HG02763 (cell line): Measurements from ENCODE around the gene RUVBL1.
"Not testable (repeated sequence)": the region's sequence is repeated elsewhere in the genome, so short reads cannot be mapped to it uniquely, and the experiment has no call there.

Source experiments
- ATAC-seq: cut with Tn5 transposase; IDR thresholded peaks from one replicate; pipeline ENCODE4 v1.9.1; 2021; ENCODE audit warnings: mild to moderate bottlenecking, moderate library complexity; ENCODE audit not compliant: unreplicated experiment

Gene RUVBL1

DNA sequence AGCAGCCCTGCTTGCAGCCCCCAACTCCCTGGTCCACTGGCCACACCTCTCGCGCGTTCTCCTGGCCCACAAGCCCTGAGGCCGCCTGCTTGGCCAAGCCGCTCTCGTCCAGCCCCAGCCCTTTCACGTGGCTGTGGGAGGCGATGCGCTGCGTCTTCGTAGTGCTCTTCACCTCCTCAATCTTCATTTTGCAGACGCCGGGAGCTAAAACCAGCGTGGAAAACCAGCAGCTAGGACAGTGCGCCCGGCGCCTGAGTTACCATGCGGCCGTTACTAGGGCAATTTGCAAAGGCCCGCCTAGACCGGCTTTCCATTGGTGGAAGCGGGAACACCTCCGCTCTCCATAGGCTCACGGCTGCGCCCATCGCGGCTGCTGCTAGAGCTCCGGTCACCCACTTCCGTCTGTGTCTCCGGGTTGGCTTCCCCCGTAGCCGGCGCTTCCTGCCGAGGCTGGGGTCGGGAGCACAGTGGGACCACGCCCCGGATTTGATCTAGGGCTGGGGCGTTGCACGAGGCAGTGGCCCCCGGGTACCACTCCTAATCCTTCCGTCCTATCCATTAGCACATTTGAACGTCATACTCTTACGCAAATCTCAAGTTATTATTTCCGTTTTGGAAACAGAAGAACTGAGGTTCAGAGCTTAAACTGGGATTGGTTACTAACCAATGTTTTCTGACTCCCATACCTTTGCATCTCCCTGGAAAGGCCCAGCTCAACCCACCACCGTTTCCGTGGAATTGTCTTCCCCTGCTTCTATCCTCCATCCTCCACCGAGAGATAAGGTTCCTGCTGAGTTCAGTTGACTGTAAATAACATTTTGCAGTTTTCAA, at the start of gene RUVBL1:
RUVBL1 (minus strand) TSS at position 275 of the 831 bp plus-strand sequence; CDS start at position 187, 88 bp downstream.
- ATAC-seq, result peak; percentile 97

DNA sequence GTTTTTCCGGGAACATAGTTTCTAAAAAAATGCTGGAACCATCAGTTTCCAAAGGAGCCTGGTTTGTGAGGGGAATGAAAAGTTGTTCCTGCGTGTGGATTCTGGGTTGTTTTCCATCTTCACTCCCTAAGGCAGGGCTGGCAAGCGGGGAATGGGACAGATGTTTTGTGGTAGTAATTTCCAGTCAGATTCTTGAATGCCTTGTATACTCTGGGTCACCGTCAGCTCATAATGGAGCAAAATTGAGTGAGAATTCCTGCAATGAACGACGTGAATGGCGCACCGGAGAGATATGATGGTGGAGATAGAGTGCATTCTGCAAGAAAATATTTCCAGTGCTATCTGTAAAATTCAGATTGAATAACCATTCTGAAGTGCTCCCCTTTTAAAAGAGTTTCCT, 49.6 kb upstream of the RUVBL1 start:
- ATAC-seq, result no peak

DNA sequence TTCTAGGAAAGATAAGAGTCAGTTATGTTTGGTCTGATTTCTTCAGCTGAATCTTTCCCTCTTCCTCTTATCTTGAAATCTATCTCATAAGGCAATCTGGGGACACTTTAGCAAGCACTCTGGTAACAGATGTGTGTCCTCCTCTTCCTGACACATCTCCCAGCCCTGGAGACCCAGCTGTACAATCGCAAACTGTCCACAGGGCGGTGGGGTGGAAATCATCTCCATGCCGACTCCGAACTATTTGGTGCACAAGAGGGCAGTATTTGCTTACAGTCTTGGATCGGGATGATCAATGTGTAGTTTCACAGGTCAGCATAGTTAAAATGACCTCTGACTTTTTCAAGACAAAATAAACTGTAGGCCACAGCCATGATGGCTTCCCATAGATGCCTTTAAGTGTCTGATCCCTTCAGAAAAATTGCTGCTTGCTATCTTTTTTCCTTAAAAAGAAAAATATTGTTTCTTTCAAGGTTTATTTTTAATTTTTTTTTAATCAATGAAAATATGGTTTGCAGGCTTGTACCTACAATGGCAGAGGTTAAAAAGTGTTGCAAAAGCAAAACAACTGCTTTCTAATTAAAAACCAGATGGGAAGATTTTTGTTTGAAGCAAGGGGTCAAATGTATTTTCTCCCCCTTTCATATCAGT, 47.4 kb upstream of the RUVBL1 start:
- no peak for ATAC-seq

DNA sequence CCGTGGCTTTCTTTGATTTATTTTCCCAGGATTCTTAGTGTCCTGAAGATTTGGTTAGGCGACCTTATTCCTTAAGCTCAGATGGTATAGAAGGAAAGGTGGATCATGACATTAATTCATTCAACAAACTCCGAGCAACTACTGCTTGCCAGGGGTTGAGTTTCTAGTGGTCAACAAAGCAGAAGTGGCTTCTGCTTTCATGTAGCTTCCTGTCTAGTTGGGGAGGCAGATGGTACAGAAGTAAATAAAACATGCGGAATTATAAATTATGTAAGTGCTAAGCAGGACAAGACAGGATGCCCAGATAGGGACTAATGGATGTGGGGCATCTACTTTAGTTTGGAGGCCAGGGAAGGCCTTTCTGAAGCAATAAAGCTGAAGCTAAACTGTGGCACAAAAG, 45.2 kb upstream of the RUVBL1 start:
- no peak for ATAC-seq

DNA sequence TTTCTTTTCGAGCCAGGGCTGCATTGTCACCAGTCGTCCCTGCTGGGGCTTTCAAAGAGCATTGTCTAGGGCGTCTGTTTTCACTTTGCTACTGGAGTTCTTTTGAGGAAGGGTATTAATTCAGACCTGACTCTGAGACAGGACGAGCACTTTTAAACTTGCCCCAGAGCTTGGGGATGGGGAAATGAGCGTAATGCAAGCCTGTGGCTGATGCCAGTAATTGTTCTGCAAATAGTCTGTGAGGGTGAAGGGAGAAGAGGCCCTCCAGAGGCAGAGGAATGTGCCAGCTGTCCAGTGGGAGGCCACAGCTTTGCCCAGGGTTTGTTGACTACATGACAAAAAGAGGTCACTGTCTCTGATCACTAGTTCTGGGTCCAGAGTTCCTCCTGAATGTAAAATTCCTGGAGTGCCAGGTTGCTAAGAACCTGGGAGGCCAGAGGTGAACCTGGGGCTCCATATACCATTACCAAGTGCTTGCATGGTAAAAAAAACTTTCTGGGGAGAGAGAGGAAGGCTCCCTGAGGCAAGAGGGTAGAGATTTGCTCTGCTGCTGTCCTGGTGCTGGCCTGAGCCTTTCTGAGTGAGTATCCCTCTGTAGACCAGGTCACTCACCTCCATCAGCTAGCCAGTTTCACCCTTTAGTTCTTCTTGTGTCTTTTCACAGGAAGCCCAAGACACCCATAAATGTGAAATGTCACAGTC, 44.5 kb upstream of the RUVBL1 start:
- no peak for ATAC-seq

DNA sequence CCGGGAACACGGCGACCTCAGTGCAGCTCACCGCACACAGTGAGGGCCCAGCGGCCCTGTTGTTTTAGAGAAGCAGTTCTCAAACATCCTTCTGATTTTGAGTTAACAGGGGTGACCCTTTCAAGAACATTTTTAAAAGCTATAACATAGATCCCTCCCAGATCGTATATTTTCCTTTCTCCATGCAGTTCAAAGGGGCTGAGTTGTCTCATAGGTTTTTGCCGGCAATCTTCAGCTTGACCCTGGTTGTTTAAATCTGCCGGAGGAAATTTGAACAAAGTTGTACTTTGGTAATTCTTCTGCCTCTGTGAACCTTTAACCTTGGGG, 44.0 kb upstream of the RUVBL1 start:
- ATAC-seq, result no peak

DNA sequence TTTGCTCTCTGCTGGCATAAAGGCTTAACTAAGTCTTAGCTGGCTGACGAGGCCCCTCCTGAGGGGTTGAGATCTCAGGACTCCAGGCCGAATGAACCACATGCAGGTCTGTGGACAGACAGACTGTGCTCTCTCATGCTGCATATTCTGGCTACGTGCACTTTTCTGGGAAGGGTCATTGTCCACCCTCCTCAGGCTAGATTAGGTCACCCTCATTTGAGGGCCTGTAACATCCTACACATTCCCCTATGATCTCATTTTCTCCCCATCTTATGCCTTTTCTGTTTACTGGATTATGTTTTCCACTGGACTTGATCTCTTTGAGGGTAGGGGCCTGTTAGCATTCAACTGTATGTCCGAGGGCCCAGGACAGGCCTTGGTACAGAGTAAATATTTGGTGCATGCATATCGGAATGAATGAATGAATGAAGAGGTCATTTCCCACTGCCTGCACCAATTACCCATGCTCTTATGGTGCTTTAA, 43.4 kb upstream of the RUVBL1 start:
- no peak for ATAC-seq

DNA sequence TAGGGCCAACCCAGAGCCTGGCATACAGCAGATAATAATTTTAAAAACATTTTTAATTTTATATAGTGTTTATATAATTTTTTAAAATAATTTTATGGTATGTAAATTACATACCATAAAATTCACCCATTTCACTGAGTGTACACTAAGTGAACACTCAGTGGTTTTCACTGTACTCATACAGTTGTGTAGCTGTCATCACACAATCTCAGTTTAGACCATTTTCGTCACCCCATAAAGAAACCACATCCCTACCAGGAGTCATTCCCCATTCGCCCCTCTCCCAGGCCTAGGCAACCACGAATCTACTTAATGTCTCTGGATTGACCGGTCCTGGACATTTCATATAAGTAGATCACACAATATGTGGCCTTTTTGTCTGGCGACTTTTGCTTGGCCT, 39.8 kb upstream of the RUVBL1 start:
- no peak for ATAC-seq

DNA sequence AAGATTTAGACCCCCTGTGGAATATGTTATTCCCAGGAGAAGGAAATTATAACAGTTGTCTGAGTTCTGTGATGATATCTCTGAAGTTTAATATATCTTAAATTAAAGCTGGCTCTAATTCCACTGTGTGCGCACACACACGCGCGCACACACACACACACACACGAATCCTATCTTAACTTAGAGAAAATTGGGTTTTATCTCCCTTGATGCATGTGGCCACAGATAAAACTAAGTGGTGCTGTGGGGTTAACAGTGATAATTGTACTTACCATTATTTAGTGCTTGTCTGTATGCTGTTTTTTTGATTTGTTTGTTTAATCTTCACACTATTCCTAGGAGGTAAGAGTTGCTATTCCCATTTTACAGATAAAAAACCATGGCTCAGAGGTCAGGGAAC, 37.0 kb upstream of the RUVBL1 start:
- ATAC-seq, result no peak

DNA sequence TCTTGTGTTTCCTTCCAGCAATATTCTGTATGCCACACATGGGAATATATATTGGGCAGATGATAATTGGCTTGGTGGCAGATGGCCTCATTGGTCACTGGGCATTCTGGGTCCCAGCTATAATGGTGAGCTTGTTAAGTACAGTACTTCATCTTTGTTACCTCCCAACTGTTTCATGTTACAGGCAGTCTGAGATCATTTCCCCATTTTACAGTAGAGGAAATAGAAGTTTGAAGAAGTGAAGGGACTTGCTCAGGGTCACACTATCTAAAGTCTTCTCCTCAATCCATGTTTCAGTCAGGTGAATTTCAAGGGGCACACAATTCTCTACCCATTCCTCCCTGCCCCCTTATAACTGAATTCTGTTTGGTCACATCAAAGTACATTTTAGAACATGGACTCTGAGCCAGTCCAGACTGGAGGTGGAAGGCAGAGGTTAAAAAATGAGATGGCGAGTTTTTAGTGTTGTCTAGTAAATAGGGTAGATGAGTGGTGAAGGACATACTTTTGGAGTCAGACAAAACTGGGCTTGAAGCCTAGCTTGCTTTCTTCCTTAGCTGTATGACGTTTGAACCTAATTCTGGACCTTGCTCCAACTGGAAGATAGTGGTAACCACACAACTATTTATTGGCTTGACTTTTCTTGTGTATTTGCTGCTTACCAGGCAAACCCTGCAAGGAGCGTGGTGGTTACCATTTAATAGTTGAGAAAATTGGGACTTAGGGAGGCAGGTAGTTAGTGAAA, 32.2 kb upstream of the RUVBL1 start:
- no peak for ATAC-seq

DNA sequence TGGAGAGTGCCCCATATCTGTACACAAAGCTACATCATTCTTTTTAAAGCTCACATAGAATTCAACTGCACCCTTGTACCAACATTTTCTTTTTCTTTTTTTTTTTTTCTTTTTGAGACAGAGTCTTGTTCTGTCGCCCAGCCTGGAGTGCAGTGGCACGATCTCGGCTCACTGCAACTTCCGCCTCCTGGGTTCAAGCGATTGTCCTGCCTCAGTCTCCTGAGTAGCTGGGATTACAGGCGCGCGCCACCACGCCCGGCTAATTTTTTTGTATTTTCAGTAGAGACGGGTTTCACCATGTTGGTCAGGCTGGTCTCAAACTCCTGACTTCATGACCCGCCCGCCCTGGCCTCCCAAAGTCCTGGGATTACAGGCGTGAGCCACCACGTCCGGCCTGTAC, 30.7 kb upstream of the RUVBL1 start:
- ATAC-seq, result not testable (repeated sequence)

DNA sequence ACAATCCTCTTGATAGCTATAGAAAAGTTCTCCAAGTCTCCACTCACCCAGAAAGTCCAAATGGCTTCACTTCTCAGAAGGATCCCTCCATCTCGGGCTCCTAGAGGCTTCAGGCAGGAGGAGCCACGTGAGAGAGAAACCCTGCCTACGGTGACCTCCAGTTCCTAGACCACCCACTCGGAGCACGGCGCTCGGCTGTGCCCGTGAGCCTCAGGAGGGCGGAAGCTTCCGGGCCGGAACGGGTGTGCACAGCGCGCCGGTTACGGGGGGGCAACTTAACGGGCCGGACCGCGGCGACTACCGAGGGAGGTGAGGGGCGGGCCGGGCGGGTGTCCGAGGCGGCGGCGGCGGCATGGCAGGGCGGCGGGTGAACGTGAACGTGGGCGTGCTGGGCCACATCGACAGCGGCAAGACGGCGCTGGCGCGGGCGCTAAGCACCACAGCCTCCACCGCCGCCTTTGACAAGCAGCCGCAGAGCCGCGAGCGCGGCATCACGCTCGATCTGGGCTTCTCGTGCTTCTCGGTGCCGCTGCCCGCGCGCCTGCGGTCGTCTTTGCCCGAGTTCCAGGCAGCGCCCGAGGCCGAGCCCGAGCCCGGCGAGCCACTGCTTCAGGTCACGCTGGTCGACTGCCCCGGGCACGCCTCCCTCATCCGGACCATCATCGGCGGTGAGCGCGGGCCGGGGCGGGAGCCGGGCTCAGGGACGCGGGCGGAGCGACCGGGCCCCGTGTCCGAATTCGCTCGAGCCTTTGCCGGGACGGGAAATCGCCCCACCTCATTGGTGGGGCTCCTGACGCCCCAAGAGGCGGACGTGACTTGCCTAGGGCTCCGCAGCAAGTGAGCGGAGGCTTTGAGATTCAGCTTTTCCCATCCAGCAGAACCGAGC, 29.8 kb upstream of the RUVBL1 start, which contains the start of gene EEFSEC:
EEFSEC (plus strand) TSS at position 326 of the 886 bp plus-strand sequence; CDS start at position 353, 27 bp downstream.
- peak; percentile 89 for ATAC-seq

DNA sequence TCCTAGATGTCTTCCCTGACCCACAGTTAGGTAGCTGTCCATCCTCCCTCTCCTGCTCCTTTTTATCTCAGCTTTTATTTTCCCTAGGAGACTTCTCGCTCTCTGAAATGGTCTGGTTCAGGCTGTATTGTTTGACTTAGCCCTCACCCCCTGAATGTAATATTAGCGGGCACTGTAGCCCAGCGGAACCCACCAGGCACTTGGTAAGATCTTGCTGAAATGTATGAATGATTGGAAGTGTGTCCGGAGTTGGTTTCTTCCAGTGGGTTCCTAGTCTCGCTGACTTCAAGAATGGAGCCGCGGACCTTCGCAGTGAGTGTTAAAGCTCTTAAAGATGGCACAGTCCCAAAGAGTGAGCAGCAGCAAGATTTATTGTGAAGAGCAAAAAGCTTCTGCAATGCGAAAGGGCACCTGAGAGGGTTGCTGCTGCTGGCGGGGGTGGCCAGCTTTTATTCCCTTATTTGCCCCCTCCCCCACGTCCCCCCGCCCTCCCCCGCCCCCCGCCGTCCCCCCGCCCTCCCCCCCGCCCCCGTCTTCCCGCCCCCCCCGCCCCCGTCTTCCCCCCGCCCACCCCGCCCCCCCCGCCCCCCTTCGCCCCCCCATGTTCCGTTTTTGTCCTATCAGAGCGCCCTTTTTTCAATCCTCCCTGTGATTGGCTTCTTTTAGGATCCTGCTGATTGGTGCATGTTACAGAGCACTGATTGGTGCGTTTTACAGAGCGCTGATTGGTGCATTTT, 29.0 kb upstream of the RUVBL1 start:
- no peak for ATAC-seq

DNA sequence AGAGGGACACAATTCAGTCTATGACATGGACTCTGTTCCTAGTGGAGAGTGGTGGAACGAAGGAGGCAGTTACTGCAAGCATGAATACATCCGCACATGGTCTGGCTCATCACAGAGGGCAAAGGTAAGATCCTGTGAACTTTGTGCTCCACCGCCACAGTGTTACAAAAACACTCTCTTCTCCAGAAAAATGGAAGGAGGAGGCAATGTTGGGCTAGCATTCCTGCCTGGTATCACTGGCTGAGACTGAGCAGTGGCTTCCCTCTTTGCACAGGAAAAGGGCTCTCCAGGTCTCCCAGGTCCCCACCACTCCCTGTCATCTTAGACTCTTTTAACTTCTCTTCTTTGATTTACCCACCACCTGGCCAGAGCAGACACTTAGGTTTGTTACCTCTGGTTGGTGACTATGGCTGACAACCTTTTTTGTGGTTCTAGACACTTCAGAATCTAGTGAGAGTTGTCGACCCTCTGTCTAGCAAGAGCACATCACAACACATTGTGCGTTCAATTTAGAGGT, 28.2 kb upstream of the RUVBL1 start:
- ATAC-seq, result no peak

DNA sequence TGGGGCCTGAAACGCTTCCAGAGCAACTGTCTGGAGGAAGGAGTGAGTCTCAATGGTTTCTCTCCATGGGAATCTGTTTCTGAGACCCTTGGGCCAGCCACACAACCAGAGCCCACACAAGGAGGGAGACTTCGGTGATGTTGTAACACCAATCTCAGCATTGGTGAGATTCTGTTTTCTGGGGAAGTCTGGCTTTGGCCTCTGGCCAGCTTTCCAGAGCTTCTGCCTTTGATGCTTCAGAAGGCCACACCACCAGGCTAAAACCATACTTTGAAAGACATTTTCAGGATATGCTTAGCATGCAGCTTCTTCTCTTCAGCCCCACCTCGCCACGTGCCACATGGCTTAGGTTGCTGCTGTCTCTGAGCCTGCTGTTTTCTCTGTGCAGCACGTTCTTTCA, 26.0 kb upstream of the RUVBL1 start:
- ATAC-seq, result no peak

DNA sequence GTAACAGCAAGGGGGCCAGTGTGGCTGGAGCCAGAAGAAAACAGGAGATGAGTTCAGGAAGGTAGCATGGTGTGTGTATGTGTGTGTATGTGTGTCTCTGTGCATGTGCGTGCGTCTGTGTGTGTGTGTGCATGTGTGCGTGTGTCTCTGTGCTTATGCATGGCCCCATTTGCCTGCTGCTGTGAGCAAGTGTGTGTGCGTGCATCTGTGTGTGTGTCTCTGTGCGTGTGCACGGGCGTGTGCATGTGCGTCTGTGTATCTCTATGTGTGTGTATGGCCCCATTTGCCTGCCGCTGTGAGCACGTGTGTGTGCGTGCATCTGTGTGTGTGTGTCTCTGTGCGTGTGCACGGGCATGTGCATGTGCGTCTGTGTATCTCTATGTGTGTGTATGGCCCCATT, 22.6 kb upstream of the RUVBL1 start:
- ATAC-seq, result no peak

DNA sequence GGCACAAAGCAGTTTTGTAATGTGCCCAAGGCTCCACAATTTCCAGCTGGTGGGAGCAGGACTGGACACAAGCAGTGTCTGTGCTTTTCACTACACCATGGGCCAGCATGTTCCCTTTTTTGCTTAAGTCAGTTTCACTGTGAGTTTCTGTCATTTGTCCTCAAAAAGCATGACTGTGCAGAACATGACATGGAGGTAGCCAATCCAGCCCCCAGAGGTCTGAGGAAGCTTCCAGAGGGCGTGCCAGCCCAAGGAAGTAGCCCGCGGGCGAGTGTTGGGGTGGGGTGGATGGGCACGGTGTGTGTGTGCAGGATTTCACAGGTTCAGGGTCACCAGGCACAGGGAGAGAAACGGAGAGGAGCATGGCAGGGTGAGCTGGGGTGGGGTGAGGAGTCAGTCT, 21.7 kb upstream of the RUVBL1 start:
- ATAC-seq, result no peak

DNA sequence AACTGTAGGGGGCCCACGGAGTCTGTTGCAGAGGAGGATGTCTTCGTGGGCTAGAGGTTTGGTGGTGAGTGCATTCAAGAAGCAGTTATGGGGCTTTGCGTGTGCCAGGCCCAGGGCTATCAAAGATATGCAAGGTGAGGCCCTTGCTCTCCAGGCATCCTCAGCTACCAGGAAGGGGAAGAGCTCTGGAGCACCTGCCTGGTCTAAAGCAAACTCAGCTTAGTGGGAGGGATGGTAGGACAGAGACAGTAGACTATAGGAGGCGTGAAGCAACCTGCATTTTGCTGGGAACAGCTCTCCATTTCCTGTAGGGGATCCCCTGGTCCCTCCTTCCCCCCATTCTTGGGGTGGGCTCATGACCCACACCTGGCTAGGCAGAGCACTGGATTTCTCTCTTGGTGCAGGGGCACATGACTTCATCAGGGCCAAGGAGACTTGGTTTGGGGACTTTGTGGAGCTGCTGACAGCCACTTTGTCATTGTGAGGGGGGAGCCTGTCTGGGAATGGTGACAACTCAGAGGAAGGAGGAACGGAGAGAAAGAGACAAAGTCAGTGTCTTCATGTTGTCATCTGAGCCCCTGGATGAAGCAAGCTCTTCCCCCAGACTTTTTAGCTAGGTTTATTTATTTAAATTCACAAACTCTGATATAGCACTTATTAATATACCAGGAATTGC, 21.0 kb upstream of the RUVBL1 start:
- ATAC-seq, result no peak

DNA sequence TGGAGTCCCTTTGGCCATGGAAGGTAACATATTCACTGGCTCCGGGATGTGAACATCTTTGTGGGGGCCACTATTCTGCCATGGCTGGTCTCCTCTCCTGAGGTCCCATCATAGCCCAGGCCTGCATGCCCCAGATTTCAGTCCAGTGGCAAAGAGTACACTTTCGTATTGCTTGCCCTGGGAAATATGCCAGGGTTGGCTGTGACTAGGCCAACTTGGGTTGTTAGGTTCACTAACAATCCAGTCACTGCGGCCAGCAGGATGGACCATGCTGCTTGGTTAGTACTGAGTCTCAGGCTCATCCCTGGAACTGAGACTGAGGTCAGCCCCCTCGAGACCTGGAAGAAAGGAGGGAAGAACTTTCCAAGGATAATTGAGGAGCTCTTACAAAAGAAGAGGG, 19.9 kb upstream of the RUVBL1 start:
- ATAC-seq, result no peak
